Effector memory CD8-positive, alpha-beta T cell (primary cell): ENCODE results near the gene MEIS3.
"Not testable (repeated sequence)": the region's sequence is repeated elsewhere in the genome, so short reads cannot be mapped to it uniquely, and the experiment has no call there.

Experiments used
- ATAC-seq: fragments of 150-1000 bp; cut with Tn5 transposase; replicated peaks from 2 replicates; pipeline ENCODE4 v1.10.0; 2021; ENCODE audit warnings: mild to moderate bottlenecking, moderate library complexity
- DNase-seq, 3 experiments: peaks; one replicate each; pipeline ENCODE4 v3.0.0; 2021
- H3K27ac Mint-ChIP-seq, 2 donors: one replicate each; pipeline ENCODE4 v1.8.0; 2022; ENCODE audit warnings: mild to moderate bottlenecking in 2 of 2, mixed read lengths in 2 of 2, moderate library complexity in 2 of 2
- H3K27me3 Mint-ChIP-seq, 2 donors: one replicate each; pipeline ENCODE4 v1.8.0; 2022; ENCODE audit warnings: mixed read lengths in 2 of 2
- H3K36me3 Mint-ChIP-seq: one replicate; pipeline ENCODE4 v1.8.0; 2022; ENCODE audit warnings: mild to moderate bottlenecking, moderate library complexity, mixed read lengths; ENCODE audit not compliant: insufficient read depth
- H3K4me1 Mint-ChIP-seq, 2 donors: one replicate each; pipeline ENCODE4 v1.8.0; 2022; ENCODE audit warnings: low read depth in 2 of 2, mixed read lengths in 2 of 2
- H3K4me3 Mint-ChIP-seq, 2 donors: one replicate each; pipeline ENCODE4 v1.8.0; 2022; ENCODE audit warnings: mild to moderate bottlenecking in 2 of 2, mixed read lengths in 2 of 2, moderate library complexity in 2 of 2
- H3K9me3 Mint-ChIP-seq, 2 donors: one replicate each; pipeline ENCODE4 v1.8.0; 2022; ENCODE audit warnings: mixed read lengths in 2 of 2

MEIS3 gene

GRCh38 chr19:47371261-47371660 lies 48.1 kb downstream of the MEIS3 start:
- H3K4me3 Mint-ChIP-seq: no peak overlapping the region
- no peaks in the 10 kb centered on the region for H3K4me1 Mint-ChIP-seq
- ATAC-seq (no peak), DNase-seq (no peak)
- no peaks in the 10 kb centered on the region for H3K9me3 Mint-ChIP-seq
- H3K27me3 Mint-ChIP-seq: no peaks in the 10 kb centered on the region
- peaks cover 49% of the 10 kb centered on the region for H3K36me3 Mint-ChIP-seq
- H3K27ac Mint-ChIP-seq: no peak overlapping the region

DNA sequence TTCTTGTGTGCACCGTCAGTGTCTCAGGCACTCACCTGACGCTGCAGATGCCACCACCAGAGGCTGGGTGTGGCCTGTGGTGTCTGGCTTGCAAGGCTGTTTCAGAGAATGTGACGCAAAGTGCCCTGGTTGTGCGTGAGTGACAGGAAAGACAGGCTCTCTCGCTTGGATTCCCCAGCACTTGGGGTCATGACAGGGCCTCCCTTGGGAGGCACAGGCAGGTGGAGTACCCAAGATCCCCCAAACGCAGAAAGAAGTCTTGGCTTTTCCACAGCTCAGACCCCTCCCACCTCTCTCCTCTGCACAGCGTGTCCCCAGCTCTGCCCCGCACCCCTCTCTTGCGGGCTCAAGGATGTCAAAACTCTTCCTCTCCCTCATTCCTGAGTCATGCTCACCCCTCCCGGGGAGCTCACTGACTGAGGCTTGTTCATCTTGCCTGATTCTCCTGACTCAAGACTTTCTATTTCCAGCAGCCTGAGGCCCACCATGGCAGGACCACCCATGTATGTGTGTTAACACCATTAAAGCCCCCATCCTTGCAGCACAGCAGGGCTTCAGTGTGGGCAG lies 49.2 kb downstream of the MEIS3 start:
- H3K27ac Mint-ChIP-seq: no peak overlapping the region

GRCh38 chr19:47365455-47365854 lies 53.9 kb downstream of the MEIS3 start:
- H3K27ac Mint-ChIP-seq, ATAC-seq, H3K4me3 Mint-ChIP-seq, H3K9me3 Mint-ChIP-seq, H3K27me3 Mint-ChIP-seq, DNase-seq, H3K4me1 Mint-ChIP-seq: not testable (repeated sequence)
- H3K36me3 Mint-ChIP-seq: peaks cover 70% of the 10 kb centered on the region

More for the DNA sequence above, 49.2 kb downstream of the MEIS3 start:
- no peak for DNase-seq
- no peaks in the 10 kb centered on the region for H3K9me3 Mint-ChIP-seq
- H3K4me1 Mint-ChIP-seq: no peaks in the 10 kb centered on the region
- H3K4me3 Mint-ChIP-seq: no peak overlapping the region
- H3K36me3 Mint-ChIP-seq: peaks cover 47% of the 10 kb centered on the region
- no peaks in the 10 kb centered on the region for H3K27me3 Mint-ChIP-seq
- no peak for ATAC-seq

DNA sequence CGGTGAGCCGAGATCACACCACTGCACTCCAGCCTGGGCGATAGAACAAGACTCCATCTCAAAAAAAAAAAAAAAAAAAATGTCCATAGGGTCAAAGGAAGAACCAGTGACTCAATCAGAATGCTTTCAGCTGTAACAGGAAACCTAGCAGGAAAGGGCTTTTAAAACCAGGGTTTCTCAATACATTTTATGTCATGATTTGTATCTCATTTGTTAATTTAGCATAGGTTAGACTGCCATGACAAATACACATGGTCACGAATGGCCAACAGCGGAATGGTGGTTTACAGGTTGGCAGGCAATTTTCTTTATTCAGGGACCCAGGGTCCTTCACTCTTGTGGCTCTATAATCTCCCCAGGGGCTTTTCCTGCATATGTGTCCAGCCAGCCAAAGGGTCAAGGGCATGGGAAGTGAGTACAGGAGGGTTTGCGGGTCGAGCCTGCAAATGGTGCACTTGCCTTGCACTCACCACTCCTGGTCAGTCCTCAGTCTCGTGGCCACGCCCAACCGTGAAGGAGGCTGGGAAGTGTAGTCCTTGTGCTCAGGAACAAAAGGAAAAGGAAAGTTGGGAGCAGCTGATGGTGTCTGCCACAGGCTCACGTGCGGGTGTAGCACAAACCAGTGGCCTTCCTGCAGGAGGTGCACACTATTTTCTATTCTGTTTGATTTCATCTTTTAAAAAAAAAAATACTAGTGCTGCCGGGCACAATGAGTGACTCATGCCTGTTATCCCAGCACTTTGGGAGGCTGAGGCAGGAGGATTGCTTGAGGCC lies 55.4 kb downstream of the MEIS3 start:
- H3K36me3 Mint-ChIP-seq: peaks cover 76% of the 10 kb centered on the region
- H3K27me3 Mint-ChIP-seq: no peaks in the 10 kb centered on the region
- no peak overlapping the region for H3K27ac Mint-ChIP-seq
- no peak for DNase-seq
- no peak for ATAC-seq
- no peaks in the 10 kb centered on the region for H3K9me3 Mint-ChIP-seq
- no peak overlapping the region for H3K4me3 Mint-ChIP-seq
- peaks cover 0 to under 1% of the 10 kb centered on the region in 2 donors for H3K4me1 Mint-ChIP-seq

DNA sequence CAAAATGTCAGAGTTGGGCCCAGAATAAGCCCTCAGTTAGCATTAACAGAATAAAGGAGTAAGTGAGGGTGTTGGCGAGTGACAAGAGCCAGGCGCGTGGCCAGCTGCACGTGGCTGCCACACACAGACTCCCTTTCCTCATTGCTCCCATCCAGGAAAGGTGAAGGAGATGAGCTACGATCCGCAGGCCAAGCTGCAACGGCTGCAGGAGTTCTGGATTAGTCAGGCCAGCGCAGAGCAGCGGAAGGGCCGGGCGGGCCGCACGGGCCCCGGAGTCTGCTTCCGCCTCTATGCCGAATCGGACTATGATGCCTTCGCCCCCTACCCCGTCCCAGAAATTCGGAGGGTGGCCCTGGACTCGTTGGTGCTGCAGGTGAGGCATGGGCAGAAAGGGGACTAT lies 57.0 kb downstream of the MEIS3 start:
- Mint-ChIP-seq H3K4me3 (no peak overlapping the region), H3K9me3 (no peaks in the 10 kb centered on the region), H3K4me1 (peaks cover 0 to 2% of the 10 kb centered on the region in 2 donors), H3K27ac (no peak overlapping the region), H3K27me3 (no peaks in the 10 kb centered on the region), H3K36me3 (peaks cover 82% of the 10 kb centered on the region)
- DNase-seq: no peak
- ATAC-seq: no peak

DNA sequence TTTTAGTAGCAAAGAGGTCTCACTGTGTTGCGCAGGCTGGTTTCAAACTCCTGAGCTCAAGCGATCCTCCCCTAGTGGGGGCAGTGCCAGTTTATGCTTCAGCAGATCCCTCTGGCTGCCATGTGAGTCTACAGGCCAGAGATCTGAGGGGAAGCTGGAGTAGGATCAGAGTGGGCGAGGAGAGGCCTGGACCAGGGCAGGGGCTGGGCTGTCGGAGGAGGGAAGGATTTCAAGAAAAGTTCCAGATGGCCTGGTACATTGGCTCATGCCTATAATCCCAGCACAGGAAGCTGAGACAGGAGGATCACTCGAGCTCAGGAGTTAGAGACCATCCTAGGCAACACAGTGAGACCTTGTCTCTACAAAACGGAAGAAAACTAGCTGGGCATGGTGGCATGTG lies 60.4 kb downstream of the MEIS3 start:
- peaks cover 4% of the 10 kb centered on the region in 2 donors for H3K4me1 Mint-ChIP-seq
- no peaks in the 10 kb centered on the region for H3K27me3 Mint-ChIP-seq
- H3K4me3 Mint-ChIP-seq: no peak overlapping the region
- H3K36me3 Mint-ChIP-seq: peaks cover 89% of the 10 kb centered on the region
- no peak overlapping the region for H3K27ac Mint-ChIP-seq
- no peak for ATAC-seq
- no peak for DNase-seq
- H3K9me3 Mint-ChIP-seq: no peaks in the 10 kb centered on the region

DNA sequence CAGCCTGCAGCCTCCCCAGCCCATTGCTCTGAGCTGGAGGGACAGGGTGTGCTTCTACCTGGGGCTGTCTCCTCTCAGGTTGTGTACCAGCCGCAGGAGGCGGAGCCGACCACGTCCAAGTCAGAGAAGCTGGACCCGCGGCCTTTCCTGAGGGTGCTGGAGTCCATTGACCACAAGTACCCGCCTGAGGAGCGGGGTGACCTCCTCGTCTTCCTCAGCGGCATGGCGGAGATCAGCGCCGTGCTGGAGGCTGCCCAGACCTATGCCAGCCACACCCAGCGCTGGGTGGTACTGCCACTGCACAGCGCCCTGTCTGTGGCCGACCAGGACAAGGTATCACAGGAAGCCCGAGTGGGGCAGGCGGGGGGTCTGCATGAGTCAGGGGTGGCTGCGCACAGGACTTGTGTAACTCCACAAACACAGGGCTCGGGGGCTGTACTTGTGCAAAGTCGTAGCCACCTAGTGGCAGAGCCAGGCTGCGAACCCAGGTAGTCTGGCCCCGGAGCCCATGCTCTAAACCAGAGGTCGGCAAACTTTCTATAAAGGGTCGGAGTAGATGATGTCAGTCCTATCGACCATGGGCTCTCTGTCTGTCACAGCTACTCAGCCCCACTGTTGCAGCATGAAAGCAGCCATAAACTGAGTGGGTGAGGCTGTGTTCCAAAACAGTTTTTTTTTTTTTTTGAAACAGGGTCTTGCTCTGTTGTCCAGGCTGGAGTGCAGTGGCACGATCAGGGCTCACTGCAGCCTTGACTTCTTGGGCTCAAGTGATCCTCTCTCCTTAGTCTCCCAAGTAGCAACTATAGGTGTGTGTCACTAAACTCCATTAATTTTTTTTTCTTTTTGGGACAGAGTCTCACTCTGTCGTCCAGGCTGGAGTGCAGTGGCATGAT lies 61.3 kb downstream of the MEIS3 start:
- DNase-seq: no peak
- peaks cover 4% of the 10 kb centered on the region in 2 donors for H3K4me1 Mint-ChIP-seq
- ATAC-seq: no peak
- no peak overlapping the region for H3K4me3 Mint-ChIP-seq
- no peak overlapping the region for H3K27ac Mint-ChIP-seq
- H3K27me3 Mint-ChIP-seq: no peaks in the 10 kb centered on the region
- no peaks in the 10 kb centered on the region for H3K9me3 Mint-ChIP-seq
- peaks cover 88% of the 10 kb centered on the region for H3K36me3 Mint-ChIP-seq

DNA sequence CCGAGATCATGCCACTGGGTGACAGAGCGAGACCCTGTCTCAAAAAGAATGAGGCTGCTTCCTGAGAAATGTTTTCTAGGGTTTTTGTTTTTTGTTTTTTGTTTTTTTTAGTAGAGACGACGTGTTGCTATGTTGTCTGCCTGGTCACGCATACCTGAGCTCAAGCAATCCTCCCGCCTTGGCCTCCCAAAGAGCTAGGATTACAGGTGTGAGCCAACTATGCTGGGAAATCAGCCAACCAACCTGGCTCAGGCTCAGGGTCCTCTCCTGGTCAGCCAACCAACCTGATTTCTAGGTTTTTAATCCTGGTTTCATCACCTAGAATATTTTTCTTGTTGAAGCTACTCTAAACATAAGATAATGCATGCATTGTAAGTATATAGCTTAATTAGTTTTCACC lies 62.4 kb downstream of the MEIS3 start:
- no peaks in the 10 kb centered on the region for H3K27me3 Mint-ChIP-seq
- H3K4me1 Mint-ChIP-seq: peaks cover 8 to 12% of the 10 kb centered on the region in 2 donors
- H3K36me3 Mint-ChIP-seq: peaks cover 77% of the 10 kb centered on the region
- no peak for DNase-seq
- ATAC-seq: no peak
- no peaks in the 10 kb centered on the region for H3K9me3 Mint-ChIP-seq
- no peak overlapping the region for H3K27ac Mint-ChIP-seq
- no peak overlapping the region for H3K4me3 Mint-ChIP-seq

GRCh38 chr19:47353307-47353712 lies 66.0 kb downstream of the MEIS3 start:
- no peak overlapping the region for H3K27ac Mint-ChIP-seq
- DNase-seq (no peak), ATAC-seq (no peak)
- H3K4me1 Mint-ChIP-seq: peaks cover 30% of the 10 kb centered on the region in 2 donors
- no peaks in the 10 kb centered on the region for H3K9me3 Mint-ChIP-seq
- H3K4me3 Mint-ChIP-seq: no peak overlapping the region
- no peaks in the 10 kb centered on the region for H3K27me3 Mint-ChIP-seq
- H3K36me3 Mint-ChIP-seq: peaks cover 49% of the 10 kb centered on the region
